K562 (cell line): ENCODE results near the gene LACTB. TPM values are rescaled to one million over a fixed set of nuclear protein-coding genes. Genes with fewer than 3 reads are reported as not detected.

Source experiments
- ATF4 ChIP-seq: fragments of 450-650 bp; formaldehyde crosslinking; IDR thresholded peaks from 2 replicates; pipeline ENCODE4 v1.4.0; 2022; ENCODE audit warnings: mild to moderate bottlenecking, moderate library complexity
- CUX1 ChIP-seq: fragments of 200-800 bp; sonication (Bioruptor generic); IDR thresholded peaks from 2 replicates; pipeline ENCODE4 v1.6.1; 2016; ENCODE audit warnings: missing genetic modification characterization, missing compliant biosample characterization
- FOXP1 ChIP-seq: sonication (generic); formaldehyde crosslinking; IDR thresholded peaks from 2 replicates; pipeline ENCODE4 v1.8.0; 2022; ENCODE audit warnings: mild to moderate bottlenecking, missing genetic modification reagents
- LCOR ChIP-seq: sonication (generic); formaldehyde crosslinking; IDR thresholded peaks from 2 replicates; pipeline ENCODE4 v1.8.0; 2022; ENCODE audit warnings: mild to moderate bottlenecking, missing genetic modification reagents
- MAFF ChIP-seq: IDR thresholded peaks from 2 replicates; pipeline ENCODE4 v1.6.1; 2012; ENCODE audit warnings: low read length, improper control_type of control experiment
- MBD2 ChIP-seq: sonication (generic); IDR thresholded peaks from 2 replicates; pipeline ENCODE4 v1.6.1; 2016; ENCODE audit warnings: low read depth, borderline replicate concordance
- MYBL2 ChIP-seq, 2 experiments: fragments of 450-650 bp in 1 of 2; sonication (generic) in 1 of 2; formaldehyde crosslinking in 1 of 2; IDR thresholded peaks; 2 replicates each; pipeline versions ENCODE4 v1.6.1 to v1.8.1; 2017 to 2022; ENCODE audit warnings: borderline replicate concordance in 1 of 2, inconsistent platforms in 1 of 2, low read depth in 1 of 2, mild to moderate bottlenecking in 1 of 2, missing genetic modification reagents in 1 of 2, moderate library complexity in 1 of 2
- NEUROD1 ChIP-seq: fragments of 150-350 bp; IDR thresholded peaks from 2 replicates; pipeline ENCODE4 v1.6.1; 2014; ENCODE audit warnings: borderline replicate concordance, low read length, low read depth; ENCODE audit not compliant: partially characterized antibody
- NKRF ChIP-seq: fragments of 450-650 bp; IDR thresholded peaks from 2 replicates; pipeline ENCODE4 v1.6.1; 2016; ENCODE audit warnings: borderline replicate concordance
- NR0B1 ChIP-seq: fragments of 450-650 bp; IDR thresholded peaks from one replicate; pipeline ENCODE4 v1.6.1; 2018; ENCODE audit warnings: mild to moderate bottlenecking, moderate library complexity; ENCODE audit not compliant: partially characterized antibody
- PKNOX1 ChIP-seq: fragments of 450-650 bp; IDR thresholded peaks from 2 replicates; pipeline ENCODE4 v1.6.1; 2016
- PREB ChIP-seq: sonication (generic); formaldehyde crosslinking; IDR thresholded peaks from 2 replicates; pipeline ENCODE4 v1.8.1; 2023; ENCODE audit warnings: mild to moderate bottlenecking, missing genetic modification reagents
- ZC3H4 ChIP-seq: sonication (generic); formaldehyde crosslinking; IDR thresholded peaks from 2 replicates; pipeline ENCODE4 v1.9.0; 2021; ENCODE audit warnings: missing genetic modification reagents, borderline replicate concordance
- ZEB2 ChIP-seq: fragments of 450-650 bp; IDR thresholded peaks from 2 replicates; pipeline ENCODE4 v1.6.1; 2016
- ZNF23 ChIP-seq: fragments of 250-450 bp; sonication (Bioruptor Pico); IDR thresholded peaks from 2 replicates; pipeline ENCODE4 v1.4.0; 2020; ENCODE audit warnings: mild to moderate bottlenecking
- ZNF263 ChIP-seq: sonication (generic); formaldehyde crosslinking; IDR thresholded peaks from 2 replicates; pipeline ENCODE4 v1.8.0; 2022; ENCODE audit warnings: mild to moderate bottlenecking, missing genetic modification reagents, borderline replicate concordance
- polyA plus RNA-seq, 8 experiments: library from polyadenylated mRNA; depleted of rRNA in 4 of 8; stranded (reverse) in 5 of 8; unstranded in 3 of 8; fragments of >200 nt; fragmentation: Nextera tagmentation in 2 of 8; fragmentation: Illumina TruSeq in 1 of 8; extraction: Ambion mirVana in 2 of 8; extraction: Trizol in 1 of 8; gene quantifications; 2 replicates each; pipeline versions ENCODE4 v1.2.1 to v1.2.3, GENCODE V29; 2011 to 2014; ENCODE audit warnings: inconsistent platforms in 1 of 8, missing spikeins in 1 of 8
- total RNA-seq, 7 experiments: library from RNA; depleted of rRNA in 6 of 7; stranded (reverse); fragments of >200 nt in 6 of 7; fragmentation: Illumina TruSeq in 2 of 7; extraction: Trizol in 2 of 7; gene quantifications; 2 replicates each; pipeline versions ENCODE4 v1.2.1 to v1.2.3, GENCODE V29; 2011 to 2021; ENCODE audit warnings: low replicate concordance in 1 of 7

Gene LACTB
- total and polyA plus RNA-seq, 9 of the 15 experiments (the other 6 are each of a cell fraction or from before 2014, with no cell fraction given): 3.1 to 15.5 (median 9.8) TPM

GRCh38 chr15:63112871-63113270, 8.8 kb upstream of the LACTB start (continued):
- TF ChIP-seq MYBL2 (IDR thresholded peaks at IDR 0.05; ENCODE audit: low read depth) (no peak), MYBL2 (CRISPR knock-in tag; IDR thresholded peaks at IDR 0.05; ENCODE audit: borderline replicate concordance) (no peak), NKRF (no peak), ZEB2 (no peak), NR0B1 (no peak), MAFF (peak; percentile 67; the same call in 1 of the 2 replicates), ZNF263 (CRISPR knock-in tag) (no peak), ATF4 (CRISPR knock-in tag) (no peak), NEUROD1 (no peak), LCOR (CRISPR knock-in tag) (no peak), PKNOX1 (peak; percentile 63), ZC3H4 (CRISPR knock-in tag) (no peak), CUX1 (no peak), MBD2 (no peak), FOXP1 (CRISPR knock-in tag) (no peak), PREB (CRISPR knock-in tag) (no peak), ZNF23 (CRISPR knock-in tag) (no peak)
